Spleen (tissue), 11 donors: Measurements from ENCODE around the gene POLR3C. TPM values are rescaled to one million over a fixed set of nuclear protein-coding genes. Genes with fewer than 3 reads are reported as not detected.

Source experiments
- DNase-seq: peaks from one replicate; pipeline ENCODE4 v3.0.0-alpha.2; 2020
- H3K27ac ChIP-seq, 8 donors: fragments of 200-600 bp; sonication (generic) in 7 of 8; 1 replicate in 4 of 8; 2 replicates in 4 of 8; pipeline versions ENCODE4 v1.5.0 to v1.8.0; 2016 to 2021; ENCODE audit warnings: inconsistent platforms in 4 of 8, mild to moderate bottlenecking in 4 of 8, moderate library complexity in 1 of 8
- H3K27me3 ChIP-seq, 7 donors: fragments of 200-600 bp; sonication (generic) in 6 of 7; replicated peaks in 1 of 7; 1 replicate in 4 of 7; 2 replicates in 3 of 7; pipeline versions ENCODE4 v1.5.0 to v1.8.0; 2016 to 2021; ENCODE audit warnings: inconsistent platforms in 3 of 7, mild to moderate bottlenecking in 1 of 7
- H3K36me3 ChIP-seq, 6 donors: fragments of 200-600 bp; sonication (generic) in 5 of 6; 1 replicate in 4 of 6; 2 replicates in 2 of 6; pipeline versions ENCODE4 v1.5.0 to v1.8.0; 2016 to 2021; ENCODE audit warnings: inconsistent platforms in 2 of 6
- H3K4me1 ChIP-seq, 6 donors: fragments of 200-600 bp; sonication (generic) in 5 of 6; 1 replicate in 3 of 6; 2 replicates in 3 of 6; pipeline versions ENCODE4 v1.5.0 to v1.8.0; 2016 to 2021; ENCODE audit warnings: inconsistent platforms in 3 of 6
- H3K4me3 ChIP-seq, 8 donors: fragments of 200-600 bp; sonication (generic) in 7 of 8; 1 replicate in 4 of 8; 2 replicates in 4 of 8; pipeline versions ENCODE4 v1.5.0 to v1.8.0; 2016 to 2021; ENCODE audit warnings: inconsistent platforms in 4 of 8, mild to moderate bottlenecking in 4 of 8, moderate library complexity in 2 of 8
- H3K9me3 ChIP-seq, 8 donors: fragments of 200-600 bp; sonication (generic) in 7 of 8; 1 replicate in 4 of 8; 2 replicates in 4 of 8; pipeline versions ENCODE4 v1.5.0 to v1.8.0; 2016 to 2021; ENCODE audit warnings: inconsistent platforms in 4 of 8
- CTCF ChIP-seq, 11 experiments: fragments of 200-600 bp in 7 of 11; fragments of 450-650 bp in 4 of 11; sonication (generic) in 4 of 11; IDR thresholded peaks in 8 of 11; conservative IDR thresholded peaks in 3 of 11; 1 replicate in 7 of 11; 2 replicates in 4 of 11; pipeline versions ENCODE4 v1.4.0 to v1.8.0; 2016 to 2021; ENCODE audit warnings: antibody characterized with exemption in 11 of 11, inconsistent platforms in 4 of 11, mild to moderate bottlenecking in 1 of 11
- POLR2A ChIP-seq, 3 donors: fragments of 450-650 bp; IDR thresholded peaks; one replicate each; pipeline ENCODE4 v1.5.1; 2017; ENCODE audit warnings: antibody characterized with exemption in 3 of 3, mild to moderate bottlenecking in 1 of 3
- POLR2AphosphoS5 ChIP-seq, 3 donors: sonication (generic); formaldehyde crosslinking; IDR thresholded peaks; one replicate each; pipeline ENCODE4 v1.5.1; 2017; ENCODE audit warnings: antibody characterized with exemption in 3 of 3
- WGBS, 5 donors: extraction: QIAGEN DNeasy Blood & Tissue Kit in 3 of 5; methylation state at CpG; one replicate each; pipeline versions ENCODE4 v1.1.5 to v1.1.7; 2013 to 2018; 5-methylcytosine and 5-hydroxymethylcytosine counted together
- intact Hi-C: fragments of 100-400 bp; cut with DNase I; formaldehyde crosslinking; loops from one replicate; pipeline ENCODE4 v1.15.0; 2023; ENCODE audit warnings: low total_unique reads
- microRNA-seq, 3 donors: library from miRNA; unstranded; fragments of <30 nt; microRNA quantifications; one replicate each; pipeline versions ENCODE4 to v1.1.0, GENCODE V29; 2019 to 2020
- polyA plus RNA-seq, 3 donors: library from polyadenylated mRNA; stranded (reverse); fragments of 200-250 nt; gene quantifications; one replicate each; pipeline ENCODE4 v1.2.1, GENCODE V29; 2013
- small RNA-seq, 4 donors: library from RNA; depleted of rRNA; stranded (forward); fragments of <200 nt; gene quantifications; one replicate each; pipeline ENCODE3, GENCODE V24; 2016
- total RNA-seq, 7 donors: library from RNA; depleted of rRNA in 3 of 7; stranded (reverse); fragments of >200 nt in 3 of 7; fragmentation: NEBNext Ultra II Directional in 4 of 7; extraction: Animal tissue kit (Norgen Biotek cat#: 25700) in 4 of 7; gene quantifications; one replicate each; pipeline versions ENCODE4 v1.1.0 to v1.2.1, GENCODE V29; 2016 to 2021
- donor health status: healthy with polysubstance abuse.
- donor health status: DM: no; HTN: no; CAD: no; lungs with moderate emphysema.
- donor health status: DM: no; HTN: no; CAD: no.
- donor health status: Bipolar disorder and iron deficiency.
- donor health status: healthy.
- donor health status: DM: no; HTN: no; CAD: no.
- donor health status: DM: yes; HTN: yes; CAD: no.

The POLR3C gene
- total and polyA plus RNA-seq, 10 donors, result 15.7 to 37.0 (median 29.8) TPM

GRCh38 chr1:145892486-145893087, 68.6 kb downstream of the POLR3C start:
- H3K4me3 ChIP-seq, result no peak overlapping the region
- DNase-seq, result no peak
- TF ChIP-seq POLR2A (IDR thresholded peaks at IDR 0.05), result no peak
- no peak for TF ChIP-seq POLR2AphosphoS5 (IDR thresholded peaks at IDR 0.05)
- no peak for TF ChIP-seq CTCF (IDR thresholded peaks at IDR 0.05 in 8 of 11, conservative IDR thresholded peaks at IDR 0.05 in 3 of 11)
- H3K27me3 ChIP-seq, result no peaks in the 10 kb centered on the region
- 64 to 81% (median 73%) methylated on average over 3 of the region's 3 CpGs for whole genome bisulfite sequencing, 5 donors
- peak overlapping the region; percentile 44 to 80 (median 72) for H3K27ac ChIP-seq
- intact Hi-C loops, result loop anchor here (5.0 kb wide), 1 partner anchor 120 kb away; no protein-coding TSS in a partner anchor
- no peaks in the 10 kb centered on the region for H3K36me3 ChIP-seq
- peaks cover 0 to 24% (median 15%) of the 10 kb centered on the region in 6 donors for H3K4me1 ChIP-seq
- H3K9me3 ChIP-seq, result no peaks in the 10 kb centered on the region

- H3K27ac ChIP-seq, result peak overlapping the region in 4 of 8 donors; percentile 70 to 80 (median 77)
- no peaks in the 10 kb centered on the region for H3K27me3 ChIP-seq
- intact Hi-C loops, result loop anchor here (5.0 kb wide), 1 partner anchor 119 kb away; no protein-coding TSS in a partner anchor
- H3K4me3 ChIP-seq, result no peak overlapping the region
- H3K4me1 ChIP-seq, result peaks cover 0 to 24% (median 15%) of the 10 kb centered on the region in 6 donors
- TF ChIP-seq POLR2A (IDR thresholded peaks at IDR 0.05), result no peak
- TF ChIP-seq CTCF (IDR thresholded peaks at IDR 0.05 in 8 of 11, conservative IDR thresholded peaks at IDR 0.05 in 3 of 11), result no peak
- TF ChIP-seq POLR2AphosphoS5 (IDR thresholded peaks at IDR 0.05), result no peak
- WGBS, 5 donors, result 85 to 96% (median 92%) methylated on average over 7 of the region's 7 CpGs
- H3K9me3 ChIP-seq, result no peaks in the 10 kb centered on the region
- no peaks in the 10 kb centered on the region for H3K36me3 ChIP-seq
- DNase-seq, result no peak
Measured at GRCh38 chr1:145893306-145894055, 69.5 kb downstream of the POLR3C start.

Small RNA genes lying within 50 kb of the gene (microRNA-seq; reads per million reads assigned to microRNA genes)
- gene MIR6736, result 0 to 0.70 (median 0) reads per million in 3 donors

Small RNA genes lying within 50 kb of the gene (small RNA-seq; reads per million reads assigned to genes)
- 0 reads per million in 4 donors for gene MIR6736

Other genes with a start within 250 kb of the POLR3C start
- gene GPR89A, start 216.2 kb upstream of the POLR3C start, total RNA-seq, result 10 to 100 TPM; 20.7 to 49.8 (median 27.1) TPM
- gene GPR89A, start 216.2 kb upstream of the POLR3C start, polyA plus RNA-seq, result 10 to 100 TPM in 1 of 3 donors, 1 to 10 TPM in 2; 8.7 to 10.5 (median 10.0) TPM
- under 1 TPM in 3 of 7 donors, not detected in 4; 0.27 to 0.52 (median 0.41) TPM for gene PDZK1, start 116.8 kb upstream of the POLR3C start, total RNA-seq
- under 1 TPM; 0.26 to 0.63 (median 0.33) TPM for gene PDZK1, start 116.8 kb upstream of the POLR3C start, polyA plus RNA-seq
- gene CD160, start 104.7 kb upstream of the POLR3C start, total RNA-seq, result 10 to 100 TPM in 2 of 7 donors, 1 to 10 TPM in 5; 5.2 to 17.7 (median 7.3) TPM
- gene CD160, start 104.7 kb upstream of the POLR3C start, polyA plus RNA-seq, result 1 to 10 TPM; 2.2 to 2.9 (median 2.3) TPM
- gene RNF115, start 105 bp upstream of the POLR3C start, total RNA-seq, result 10 to 100 TPM; 12.0 to 27.2 (median 17.5) TPM
- gene RNF115, start 105 bp upstream of the POLR3C start, polyA plus RNA-seq, result 1 to 10 TPM; 4.8 to 5.9 (median 5.0) TPM
- 1 to 10 TPM; 4.3 to 7.5 (median 5.4) TPM for gene NUDT17, start 21.4 kb downstream of the POLR3C start, total RNA-seq
- gene NUDT17, start 21.4 kb downstream of the POLR3C start, polyA plus RNA-seq, result 1 to 10 TPM; 4.8 to 6.7 (median 4.8) TPM
- gene PIAS3, start 34.9 kb downstream of the POLR3C start, total RNA-seq, result 10 to 100 TPM; 20.1 to 29.5 (median 26.2) TPM
- gene PIAS3, start 34.9 kb downstream of the POLR3C start, polyA plus RNA-seq, result 10 to 100 TPM; 10.1 to 16.9 (median 11.7) TPM
- gene ANKRD35, start 61.7 kb downstream of the POLR3C start, total RNA-seq, result 1 to 10 TPM in 1 of 7 donors, under 1 TPM in 6; 0.26 to 1.3 (median 0.47) TPM
- gene ANKRD35, start 61.7 kb downstream of the POLR3C start, polyA plus RNA-seq, result under 1 TPM; 0.38 to 0.65 (median 0.57) TPM
- 1 to 10 TPM in 6 of 7 donors, under 1 TPM in 1; 0.69 to 5.3 (median 3.0) TPM for gene ITGA10, start 85.8 kb downstream of the POLR3C start, total RNA-seq
- gene ITGA10, start 85.8 kb downstream of the POLR3C start, polyA plus RNA-seq, result 1 to 10 TPM; 1.0 to 2.1 (median 2.0) TPM
- 10 to 100 TPM; 23.4 to 35.4 (median 32.3) TPM for gene PEX11B, start 94.5 kb downstream of the POLR3C start, total RNA-seq
- 10 to 100 TPM; 20.3 to 28.0 (median 26.7) TPM for gene PEX11B, start 94.5 kb downstream of the POLR3C start, polyA plus RNA-seq
- gene RBM8A, start 103.3 kb downstream of the POLR3C start, total RNA-seq, result 100 to 1,000 TPM; 111 to 187 (median 122) TPM
- 100 to 1,000 TPM in 2 of 3 donors, 10 to 100 TPM in 1; 87.0 to 117 (median 101) TPM for gene RBM8A, start 103.3 kb downstream of the POLR3C start, polyA plus RNA-seq
- 10 to 100 TPM; 35.1 to 52.9 (median 39.5) TPM for gene LIX1L, start 133.8 kb downstream of the POLR3C start, total RNA-seq
- gene LIX1L, start 133.8 kb downstream of the POLR3C start, polyA plus RNA-seq, result 10 to 100 TPM; 11.0 to 17.8 (median 14.4) TPM
- 1 to 10 TPM in 5 of 7 donors, under 1 TPM in 2; 0.79 to 3.1 (median 1.2) TPM for gene ANKRD34A, start 140.4 kb downstream of the POLR3C start, total RNA-seq
- gene ANKRD34A, start 140.4 kb downstream of the POLR3C start, polyA plus RNA-seq, result under 1 TPM; 0.57 to 0.99 (median 0.62) TPM
- 10 to 100 TPM; 22.1 to 34.0 (median 31.1) TPM for gene POLR3GL, start 140.5 kb downstream of the POLR3C start, total RNA-seq
- 10 to 100 TPM; 55.6 to 69.2 (median 63.0) TPM for gene POLR3GL, start 140.5 kb downstream of the POLR3C start, polyA plus RNA-seq
- gene TXNIP, start 172.4 kb downstream of the POLR3C start, total RNA-seq, result 1,000 to 10,000 TPM in 5 of 7 donors, 100 to 1,000 TPM in 2; 622 to 2,368 (median 1,747) TPM
- gene TXNIP, start 172.4 kb downstream of the POLR3C start, polyA plus RNA-seq, result 100 to 1,000 TPM; 446 to 779 (median 670) TPM
- not detected for gene HJV, start 197.5 kb downstream of the POLR3C start, total RNA-seq
- not detected for gene HJV, start 197.5 kb downstream of the POLR3C start, polyA plus RNA-seq